Testis (tissue), 3 donors: Measurements from ENCODE around the gene DDX1. TPM values are rescaled to one million over a fixed set of nuclear protein-coding genes. Genes with fewer than 3 reads are reported as not detected.

Source experiments
- DNase-seq: peaks from one replicate; pipeline ENCODE4 v3.0.0-alpha.2; 2019
- H3K27ac ChIP-seq, 2 donors: fragments of 200-600 bp; sonication (generic); one replicate each; pipeline ENCODE4 v1.5.1; 2019
- H3K27me3 ChIP-seq: fragments of 200-600 bp; sonication (generic); one replicate; pipeline ENCODE4 v1.5.1; 2019
- H3K36me3 ChIP-seq: fragments of 200-600 bp; sonication (generic); one replicate; pipeline ENCODE4 v1.5.1; 2017; ENCODE audit warnings: low read depth; ENCODE audit errors: missing control alignments
- H3K4me1 ChIP-seq: fragments of 200-600 bp; sonication (generic); one replicate; pipeline ENCODE4 v1.5.1; 2019
- H3K4me3 ChIP-seq, 2 donors: fragments of 200-600 bp; sonication (generic); one replicate each; pipeline ENCODE4 v1.5.1; 2017 to 2019
- H3K9me3 ChIP-seq: fragments of 200-600 bp; sonication (generic); one replicate; pipeline ENCODE4 v1.5.1; 2017
- POLR2A ChIP-seq: fragments of 450-650 bp; IDR thresholded peaks from one replicate; pipeline ENCODE4 v1.6.1; 2017; ENCODE audit warnings: antibody characterized with exemption, mild to moderate bottlenecking, moderate library complexity
- WGBS, 2 donors: methylation state at CpG; one replicate each; pipeline ENCODE4 v1.1.5; 2018; 5-methylcytosine and 5-hydroxymethylcytosine counted together
- intact Hi-C: fragments of 100-400 bp; cut with DNase I; formaldehyde crosslinking; loops from one replicate; pipeline ENCODE4 v1.15.1; 2023; ENCODE audit warnings: low total_unique reads
- polyA plus RNA-seq: library from polyadenylated mRNA; stranded (reverse); fragments of 350-450 nt; fragmentation: Illumina TruSeq; extraction: RNeasy Lipid Tissue Mini Kit (QIAGEN cat#74804); gene quantifications from one replicate; pipeline ENCODE4 v1.2.3, GENCODE V29; 2014; ENCODE audit warnings: low read depth, low replicate concordance; ENCODE audit not compliant: insufficient read depth
- total RNA-seq, 2 donors: library from RNA; depleted of rRNA; stranded (reverse); fragments of >200 nt; gene quantifications; one replicate each; pipeline ENCODE4 v1.2.3, GENCODE V29; 2016
- TF ChIP-seq, protein P1 (sequence below), 3 experiments: fragments of 450-650 bp in 2 of 3; fragments of 200-600 bp in 1 of 3; sonication (generic) in 1 of 3; IDR thresholded peaks; one replicate each; pipeline ENCODE4 v1.5.1; 2016 to 2019; ENCODE audit warnings: antibody characterized with exemption in 3 of 3, mild to moderate bottlenecking in 2 of 3, moderate library complexity in 1 of 3

The DDX1 gene
- total and polyA plus RNA-seq, 3 donors from 2014 or later: 60.4 to 66.9 (median 65.0) TPM

DNA sequence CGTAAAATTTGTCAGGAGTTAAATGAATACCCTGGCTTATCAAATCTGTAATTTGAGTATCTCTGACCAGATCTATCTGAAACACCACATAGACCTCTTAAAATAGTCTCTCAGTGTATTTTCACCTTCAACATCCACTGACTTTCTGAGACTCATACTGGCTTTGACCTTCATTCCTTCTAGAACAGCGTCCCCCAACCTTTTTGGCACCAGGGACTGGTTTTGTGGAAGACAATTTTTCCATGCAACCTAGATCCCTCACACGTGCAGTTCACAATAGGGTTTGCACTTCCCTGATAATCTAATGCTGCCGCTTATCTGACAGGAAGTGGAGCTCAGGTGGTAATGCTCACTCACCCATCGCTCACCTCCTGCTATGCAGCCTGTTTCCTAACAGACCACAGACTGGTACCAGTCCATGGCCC lies 33.8 kb upstream of the DDX1 start:
- no peak for TF ChIP-seq POLR2A
- TF ChIP-seq, protein P1, sequence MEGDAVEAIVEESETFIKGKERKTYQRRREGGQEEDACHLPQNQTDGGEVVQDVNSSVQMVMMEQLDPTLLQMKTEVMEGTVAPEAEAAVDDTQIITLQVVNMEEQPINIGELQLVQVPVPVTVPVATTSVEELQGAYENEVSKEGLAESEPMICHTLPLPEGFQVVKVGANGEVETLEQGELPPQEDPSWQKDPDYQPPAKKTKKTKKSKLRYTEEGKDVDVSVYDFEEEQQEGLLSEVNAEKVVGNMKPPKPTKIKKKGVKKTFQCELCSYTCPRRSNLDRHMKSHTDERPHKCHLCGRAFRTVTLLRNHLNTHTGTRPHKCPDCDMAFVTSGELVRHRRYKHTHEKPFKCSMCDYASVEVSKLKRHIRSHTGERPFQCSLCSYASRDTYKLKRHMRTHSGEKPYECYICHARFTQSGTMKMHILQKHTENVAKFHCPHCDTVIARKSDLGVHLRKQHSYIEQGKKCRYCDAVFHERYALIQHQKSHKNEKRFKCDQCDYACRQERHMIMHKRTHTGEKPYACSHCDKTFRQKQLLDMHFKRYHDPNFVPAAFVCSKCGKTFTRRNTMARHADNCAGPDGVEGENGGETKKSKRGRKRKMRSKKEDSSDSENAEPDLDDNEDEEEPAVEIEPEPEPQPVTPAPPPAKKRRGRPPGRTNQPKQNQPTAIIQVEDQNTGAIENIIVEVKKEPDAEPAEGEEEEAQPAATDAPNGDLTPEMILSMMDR (IDR thresholded peaks at IDR 0.05): no peak

GRCh38 chr2:15559379-15560139 lies 32.1 kb upstream of the DDX1 start:
- TF ChIP-seq, protein P1 (IDR thresholded peaks at IDR 0.05): no peak
- no peak for TF ChIP-seq POLR2A
- peak overlapping the region in 1 of 2 donors; percentile 91 for H3K4me3 ChIP-seq
- DNase-seq: no peak
- no peaks in the 10 kb centered on the region for H3K27me3 ChIP-seq
- peaks cover 10% of the 10 kb centered on the region for H3K4me1 ChIP-seq
- H3K36me3 ChIP-seq: no peaks in the 10 kb centered on the region
- H3K9me3 ChIP-seq: no peaks in the 10 kb centered on the region
- intact Hi-C loops: no loop called here
- H3K27ac ChIP-seq: no peak overlapping the region
- 43 to 51% methylated on average over 6 of the region's 6 CpGs for WGBS, 2 donors

More for the DNA sequence above, 33.8 kb upstream of the DDX1 start:
- Histone ChIP-seq H3K36me3 (no peaks in the 10 kb centered on the region), H3K9me3 (no peaks in the 10 kb centered on the region), H3K4me3 (no peak overlapping the region), H3K4me1 (peaks cover 10% of the 10 kb centered on the region), H3K27ac (no peak overlapping the region), H3K27me3 (no peaks in the 10 kb centered on the region)
- DNase-seq: no peak
- 69 to 75% methylated on average over 5 of the region's 5 CpGs for WGBS, 2 donors
- intact Hi-C loops: no loop called here

GRCh38 chr2:15560140-15560987 lies 31.3 kb upstream of the DDX1 start:
- H3K27me3 ChIP-seq: no peaks in the 10 kb centered on the region
- H3K27ac ChIP-seq: peak overlapping the region; percentile 87 to 90
- peak; percentile 57 for DNase-seq
- peak overlapping the region; percentile 90 to 91 for H3K4me3 ChIP-seq
- WGBS, 2 donors: 1% methylated on average over 30 to 32 of the region's 32 CpGs
- peaks cover 10% of the 10 kb centered on the region for H3K4me1 ChIP-seq
- TF ChIP-seq, protein P1 (IDR thresholded peaks at IDR 0.05): no peak
- no peak for TF ChIP-seq POLR2A
- no peaks in the 10 kb centered on the region for H3K36me3 ChIP-seq
- intact Hi-C loops: no loop called here
- H3K9me3 ChIP-seq: no peaks in the 10 kb centered on the region

DNA sequence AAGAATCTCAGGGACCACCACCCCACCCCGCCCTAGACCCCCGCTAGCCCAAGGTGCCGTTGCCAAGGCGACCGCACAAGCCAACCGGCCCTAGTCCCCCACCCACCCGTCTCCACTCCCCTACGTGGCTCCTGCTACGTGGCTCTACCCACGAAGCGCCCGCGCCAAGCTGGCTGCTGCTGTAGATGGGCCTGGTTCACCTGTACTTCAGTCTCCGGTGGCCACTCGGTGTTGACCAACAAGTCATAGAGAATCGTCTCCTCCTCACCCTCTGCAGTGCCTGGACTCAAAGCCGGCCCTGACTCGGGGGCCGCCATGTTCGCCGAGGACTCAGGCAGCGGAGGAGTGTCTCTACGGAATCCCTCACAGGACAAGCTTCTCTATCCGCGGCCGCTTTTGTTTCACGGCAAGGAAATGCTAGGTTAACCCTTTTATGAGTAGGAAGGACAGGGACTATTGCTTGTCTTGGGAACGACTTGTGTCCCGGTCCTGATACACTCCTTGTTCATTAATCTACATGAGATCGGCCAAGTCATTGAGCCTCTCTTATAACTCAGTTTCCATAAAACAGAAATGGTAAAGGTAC lies 30.6 kb upstream of the DDX1 start, which contains the start of gene NBAS:
Gene NBAS (minus strand): TSS at position 347 of the 586 bp plus-strand sequence. CDS start 30 bp downstream, at position 317.
- intact Hi-C loops: no loop called here

More for the DNA sequence above, 30.6 kb upstream of the DDX1 start, which contains the start of gene NBAS:
- Histone ChIP-seq H3K27ac (peak within 1 kb of the TSS; percentile 87 to 90), H3K9me3 (no peaks in the 10 kb centered on the region), H3K4me3 (peak within 1 kb of the TSS; percentile 90 to 91), H3K27me3 (no peaks in the 10 kb centered on the region), H3K36me3 (no peaks in the 10 kb centered on the region), H3K4me1 (peaks cover 10% of the 10 kb centered on the region)
- no peak for TF ChIP-seq POLR2A
- TF ChIP-seq, protein P1 (IDR thresholded peaks at IDR 0.05): no peak
- DNase-seq: peak; percentile 93
- 1% methylated on average over 10 to 30 of the region's 30 CpGs for WGBS, 2 donors
